GM12878 (cell line): ENCODE data around the gene CSNK2A1. TPM values are rescaled to one million over a fixed set of nuclear protein-coding genes. Genes with fewer than 3 reads are reported as not detected.

Experiments
- ATAC-seq: fragments of 200-7000 bp; cut with Tn5 transposase; 3 replicates; pipeline ENCODE4 v1.9.1; 2020; ENCODE audit warnings: mild to moderate bottlenecking, moderate library complexity
- BruUV-seq: library from RNA; stranded (reverse); fragments of 400-500 nt; replicated peaks from 2 replicates; lab custom pipeline; 2021; lab: Mats Ljungman, UMichigan
- CTCF ChIA-PET: fragments of 300-600 bp; sonication (Branson Sonifier 250); formaldehyde crosslinking; extraction: SDS; loops from one replicate; lab custom pipeline; 2021; ENCODE audit warnings: inconsistent platforms; lab: Yijun Ruan, JAX
- POLR2A ChIA-PET: fragments of 350-600 bp; formaldehyde crosslinking; extraction: SDS; loops from one replicate; lab custom pipeline; 2021; ENCODE audit warnings: inconsistent platforms; lab: Charles Lee
- RAD21 ChIA-PET: fragments of 300-600 bp; sonication (Branson Sonifier 250); formaldehyde crosslinking; loops from one replicate; lab custom pipeline; 2023; ENCODE audit warnings: antibody characterized with exemption; ENCODE audit not compliant: unreplicated experiment; lab: Charles Lee
- SMC1A ChIA-PET: fragments of 300-600 bp; sonication (Branson Sonifier 250); formaldehyde crosslinking; loops from one replicate; lab custom pipeline; 2023; ENCODE audit not compliant: unreplicated experiment, uncharacterized antibody; lab: Charles Lee
- DNase-seq: peaks from one replicate; pipeline ENCODE4 v3.0.0-alpha.2; 2011; ENCODE audit warnings: low read depth, low spot score
- FAIRE-seq: peaks from 3 replicates; lab custom pipeline; 2011; peaks lifted over from hg19 to GRCh38; lab: Jason Lieb, UNC
- H2AFZ ChIP-seq: 2 replicates; pipeline ENCODE4 v1.6.0; 2011; ENCODE audit warnings: low read depth, low read length, control low read depth; ENCODE audit not compliant: control insufficient read depth
- H3K27ac ChIP-seq: 2 replicates; pipeline ENCODE4 v1.5.1; 2011; ENCODE audit warnings: control low read depth; ENCODE audit not compliant: control insufficient read depth, insufficient read depth
- H3K27me3 ChIP-seq, 2 experiments: replicated peaks in 1 of 2; 2 replicates each; pipeline versions ENCODE4 v1.6.0 to v1.6.1; 2011; ENCODE audit warnings: low read length in 1 of 2; ENCODE audit not compliant: control insufficient read depth in 2 of 2, insufficient read depth in 2 of 2
- H3K36me3 ChIP-seq, 2 experiments: 2 replicates each; pipeline ENCODE4 v1.5.1; 2011; ENCODE audit warnings: low read length in 1 of 2; ENCODE audit not compliant: control insufficient read depth in 2 of 2, insufficient read depth in 2 of 2
- H3K4me1 ChIP-seq: 2 replicates; pipeline ENCODE4 v1.6.1; 2011; ENCODE audit warnings: mild to moderate bottlenecking, low read length, moderate library complexity, mixed read lengths; ENCODE audit not compliant: control insufficient read depth, insufficient read depth
- H3K4me2 ChIP-seq: 2 replicates; pipeline ENCODE4 v1.6.0; 2011; ENCODE audit warnings: control low read depth; ENCODE audit not compliant: control insufficient read depth, insufficient read depth
- H3K4me3 ChIP-seq: fragments of 200-600 bp; sonication (generic); 2 replicates; pipeline ENCODE4 v1.5.1; 2016
- H3K79me2 ChIP-seq: 2 replicates; pipeline ENCODE4 v1.6.0; 2011; ENCODE audit warnings: low read length; ENCODE audit not compliant: control insufficient read depth, insufficient read depth
- H3K9ac ChIP-seq: 2 replicates; pipeline ENCODE4 v1.8.0; 2011; ENCODE audit warnings: low read length, control low read depth, mixed read lengths; ENCODE audit not compliant: control insufficient read depth, insufficient read depth
- H3K9me3 ChIP-seq: replicated peaks from 3 replicates; pipeline ENCODE4 v1.5.1; 2011; ENCODE audit warnings: mild to moderate bottlenecking, low read length; ENCODE audit not compliant: control insufficient read depth, insufficient read depth
- H4K20me1 ChIP-seq: 2 replicates; pipeline ENCODE4 v1.6.0; 2011; ENCODE audit not compliant: control insufficient read depth, insufficient read depth
- CHD1 ChIP-seq: IDR thresholded peaks from 2 replicates; pipeline ENCODE4 v1.6.1; 2012; ENCODE audit warnings: low read depth, low read length, improper control_type of control experiment
- CHD2 ChIP-seq: IDR thresholded peaks from 2 replicates; pipeline ENCODE4 v1.6.1; 2011; ENCODE audit warnings: low read depth, low read length, improper control_type of control experiment, borderline replicate concordance
- FOXM1 ChIP-seq: IDR thresholded peaks from 2 replicates; pipeline ENCODE4 v1.6.1; 2012; ENCODE audit warnings: low read depth, mild to moderate bottlenecking, inconsistent platforms, low read length, moderate library complexity
- RAD21 ChIP-seq: IDR thresholded peaks from 2 replicates; pipeline ENCODE4 v1.6.1; 2011; ENCODE audit warnings: mild to moderate bottlenecking, low read depth, low read length, moderate library complexity; ENCODE audit not compliant: insufficient read depth
- SMC3 ChIP-seq: IDR thresholded peaks from 2 replicates; pipeline ENCODE4 v1.6.1; 2011; ENCODE audit warnings: low read length, improper control_type of control experiment, borderline replicate concordance
- TCF12 ChIP-seq: IDR thresholded peaks from 2 replicates; pipeline ENCODE4 v1.6.1; 2011; ENCODE audit warnings: low read depth, mild to moderate bottlenecking, low read length
- WRNIP1 ChIP-seq: IDR thresholded peaks from 2 replicates; pipeline ENCODE4 v1.6.1; 2011; ENCODE audit warnings: low read depth, low read length, improper control_type of control experiment, borderline replicate concordance
- YY1 ChIP-seq: IDR thresholded peaks from 2 replicates; pipeline ENCODE4 v1.6.1; 2011; ENCODE audit warnings: low read depth, mild to moderate bottlenecking, low read length
- WGBS: methylation state at CpG from one replicate; pipeline ENCODE4 v1.1.6; 2016; ENCODE audit warnings: low lambda C conversion rate; ENCODE audit not compliant: insufficient replicate concordance, insufficient coverage; ENCODE audit errors: missing lambda C conversion rate; 5-methylcytosine and 5-hydroxymethylcytosine counted together
- in situ Hi-C: fragments of 300-500 bp; cut with MboI; formaldehyde crosslinking; loops from 9 replicates; pipeline ENCODE4 v1.14.3; 2018; ENCODE audit warnings: mixed read lengths
- intact Hi-C: fragments of 100-400 bp; cut with micrococcal nuclease; formaldehyde crosslinking; loops from one replicate; pipeline ENCODE4 v1.14.2; 2022; ENCODE audit not compliant: unreplicated experiment
- polyA plus RNA-seq, 11 experiments: library from polyadenylated mRNA; depleted of rRNA in 4 of 11; unstranded in 6 of 11; stranded (reverse) in 5 of 11; fragments of >200 nt; fragmentation: Nextera tagmentation in 4 of 11; fragmentation: Illumina TruSeq in 1 of 11; extraction: Ambion mirVana in 4 of 11; extraction: Trizol in 1 of 11; gene quantifications; 1 replicate in 1 of 11; 2 replicates in 10 of 11; pipeline versions ENCODE4 v1.2.1 to v1.2.3, GENCODE V29; 2011 to 2016; ENCODE audit warnings: inconsistent platforms in 2 of 11, missing spikeins in 2 of 11, low read depth in 1 of 11
- total RNA-seq, 4 experiments: library from RNA; depleted of rRNA in 3 of 4; stranded (reverse); fragments of >200 nt in 3 of 4; fragmentation: Illumina TruSeq in 1 of 4; extraction: Trizol in 1 of 4; gene quantifications; 2 replicates each; pipeline versions ENCODE4 v1.2.1 to v1.2.3, GENCODE V29; 2013 to 2021
- TF ChIP-seq, protein P1 (sequence below), 3 experiments: IDR thresholded peaks in 2 of 3; conservative IDR thresholded peaks in 1 of 3; 2 replicates each; pipeline ENCODE4 v1.5.1; 2011; ENCODE audit warnings: low read depth in 3 of 3, low read length in 3 of 3, mild to moderate bottlenecking in 3 of 3, control low read depth in 2 of 3, moderate library complexity in 2 of 3, inconsistent platforms in 1 of 3, mixed read lengths in 1 of 3; ENCODE audit not compliant: control insufficient read depth in 2 of 3, insufficient read depth in 1 of 3; ENCODE audit errors: extremely low read depth in 1 of 3
- TF ChIP-seq, protein P2 (sequence below): fragments of 450-650 bp; IDR thresholded peaks from 2 replicates; pipeline ENCODE4 v1.6.1; 2016; ENCODE audit warnings: mild to moderate bottlenecking

The CSNK2A1 gene
- total and polyA plus RNA-seq, 10 of the 15 experiments (the other 5 are each of a cell fraction or from before 2014, with no cell fraction given) = 47.6 to 199 (median 95.0) TPM

- in situ Hi-C loops = loop anchor here (5.0 kb wide), 1 partner anchor 127 kb away; no protein-coding TSS in a partner anchor
- CTCF ChIA-PET = interaction anchor here (1.0 to 5.2 kb wide), 6 partner anchors 46 to 127 kb away, joined by 3 to 41 read pairs (median 6); no protein-coding TSS in a partner anchor
These were observed 64.6 kb downstream of the CSNK2A1 start for GRCh38 chr20:478949-479429.

More at GRCh38 chr20:478949-479429, 64.6 kb downstream of the CSNK2A1 start:
- Histone ChIP-seq H2AFZ (no peak overlapping the region), H3K79me2 (no peaks in the 10 kb centered on the region), H4K20me1 (no peaks in the 10 kb centered on the region), H3K9me3 (no peaks in the 10 kb centered on the region), H3K27me3 (no peaks in the 10 kb centered on the region), H3K4me3 (no peak overlapping the region), H3K4me1 (no peaks in the 10 kb centered on the region), H3K4me2 (no peak overlapping the region), H3K27ac (no peak overlapping the region), H3K36me3 (peaks cover 5 to 14% of the 10 kb centered on the region in 2 experiments), H3K9ac (no peak overlapping the region)
- FAIRE-seq (peak; percentile 76), ATAC-seq (peak; percentile 87), DNase-seq (no peak)
- intact Hi-C loops = loop anchor here (1.0 kb wide), 2 partner anchors 72 to 125 kb away; no protein-coding TSS in a partner anchor
- TF ChIP-seq CHD1 = no peak
- TF ChIP-seq SMC3 = peak; percentile 84
- peak; percentile 75 for TF ChIP-seq RAD21
- no peak for TF ChIP-seq WRNIP1
- TF ChIP-seq, protein P1, sequence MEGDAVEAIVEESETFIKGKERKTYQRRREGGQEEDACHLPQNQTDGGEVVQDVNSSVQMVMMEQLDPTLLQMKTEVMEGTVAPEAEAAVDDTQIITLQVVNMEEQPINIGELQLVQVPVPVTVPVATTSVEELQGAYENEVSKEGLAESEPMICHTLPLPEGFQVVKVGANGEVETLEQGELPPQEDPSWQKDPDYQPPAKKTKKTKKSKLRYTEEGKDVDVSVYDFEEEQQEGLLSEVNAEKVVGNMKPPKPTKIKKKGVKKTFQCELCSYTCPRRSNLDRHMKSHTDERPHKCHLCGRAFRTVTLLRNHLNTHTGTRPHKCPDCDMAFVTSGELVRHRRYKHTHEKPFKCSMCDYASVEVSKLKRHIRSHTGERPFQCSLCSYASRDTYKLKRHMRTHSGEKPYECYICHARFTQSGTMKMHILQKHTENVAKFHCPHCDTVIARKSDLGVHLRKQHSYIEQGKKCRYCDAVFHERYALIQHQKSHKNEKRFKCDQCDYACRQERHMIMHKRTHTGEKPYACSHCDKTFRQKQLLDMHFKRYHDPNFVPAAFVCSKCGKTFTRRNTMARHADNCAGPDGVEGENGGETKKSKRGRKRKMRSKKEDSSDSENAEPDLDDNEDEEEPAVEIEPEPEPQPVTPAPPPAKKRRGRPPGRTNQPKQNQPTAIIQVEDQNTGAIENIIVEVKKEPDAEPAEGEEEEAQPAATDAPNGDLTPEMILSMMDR (IDR thresholded peaks at IDR 0.05 in 2 of 3, conservative IDR thresholded peaks at IDR 0.05 in 1 of 3; ENCODE audit: control insufficient read depth in 2 of 3, extremely low read depth in 1 of 3, insufficient read depth in 1 of 3, low read depth in 3 of 3, low read length in 3 of 3) = peak; percentile 47 to 68 (median 57); a peak in 5 of 6 replicates
- no peak for TF ChIP-seq CHD2
- TF ChIP-seq, protein P2, sequence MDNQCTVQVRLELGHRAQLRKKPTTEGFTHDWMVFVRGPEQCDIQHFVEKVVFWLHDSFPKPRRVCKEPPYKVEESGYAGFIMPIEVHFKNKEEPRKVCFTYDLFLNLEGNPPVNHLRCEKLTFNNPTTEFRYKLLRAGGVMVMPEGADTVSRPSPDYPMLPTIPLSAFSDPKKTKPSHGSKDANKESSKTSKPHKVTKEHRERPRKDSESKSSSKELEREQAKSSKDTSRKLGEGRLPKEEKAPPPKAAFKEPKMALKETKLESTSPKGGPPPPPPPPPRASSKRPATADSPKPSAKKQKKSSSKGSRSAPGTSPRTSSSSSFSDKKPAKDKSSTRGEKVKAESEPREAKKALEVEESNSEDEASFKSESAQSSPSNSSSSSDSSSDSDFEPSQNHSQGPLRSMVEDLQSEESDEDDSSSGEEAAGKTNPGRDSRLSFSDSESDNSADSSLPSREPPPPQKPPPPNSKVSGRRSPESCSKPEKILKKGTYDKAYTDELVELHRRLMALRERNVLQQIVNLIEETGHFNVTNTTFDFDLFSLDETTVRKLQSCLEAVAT = no peak
- peak; percentile 24; the same call in 1 of the 2 replicates for TF ChIP-seq YY1
- TF ChIP-seq FOXM1 = 0 out of 2 replicates have a peak, but pooled peaks have one; percentile 25
- no peak for TF ChIP-seq TCF12
- ChIA-PET POLR2A (no interaction called here), SMC1A (interaction anchor here (0.9 to 1.3 kb wide), 6 partner anchors 71 to 126 kb away, joined by 3 to 6 read pairs (median 4); no protein-coding TSS in a partner anchor), RAD21 (interaction anchor here (1.0 to 2.1 kb wide), 2 partner anchors 116 to 124 kb away, joined by 4 to 10 read pairs; no protein-coding TSS in a partner anchor)
- WGBS = 64% methylated on average over 3 of the region's 3 CpGs
- BruUV-seq = no TSS peak
